Stimulated activated CD8-positive, alpha-beta memory T cell treated with anti-CD3 and anti-CD28 coated beads, Interleukin-7, amount 100 ng/mL, for 1 hour (primary cell): Measurements from ENCODE around the gene ASRGL1.

Experiments
- DNase-seq, 2 donors: peaks; one replicate each; pipeline ENCODE4 v3.0.0-alpha.2; 2020; ENCODE audit warnings: low read depth in 2 of 2

Gene ASRGL1

DNA sequence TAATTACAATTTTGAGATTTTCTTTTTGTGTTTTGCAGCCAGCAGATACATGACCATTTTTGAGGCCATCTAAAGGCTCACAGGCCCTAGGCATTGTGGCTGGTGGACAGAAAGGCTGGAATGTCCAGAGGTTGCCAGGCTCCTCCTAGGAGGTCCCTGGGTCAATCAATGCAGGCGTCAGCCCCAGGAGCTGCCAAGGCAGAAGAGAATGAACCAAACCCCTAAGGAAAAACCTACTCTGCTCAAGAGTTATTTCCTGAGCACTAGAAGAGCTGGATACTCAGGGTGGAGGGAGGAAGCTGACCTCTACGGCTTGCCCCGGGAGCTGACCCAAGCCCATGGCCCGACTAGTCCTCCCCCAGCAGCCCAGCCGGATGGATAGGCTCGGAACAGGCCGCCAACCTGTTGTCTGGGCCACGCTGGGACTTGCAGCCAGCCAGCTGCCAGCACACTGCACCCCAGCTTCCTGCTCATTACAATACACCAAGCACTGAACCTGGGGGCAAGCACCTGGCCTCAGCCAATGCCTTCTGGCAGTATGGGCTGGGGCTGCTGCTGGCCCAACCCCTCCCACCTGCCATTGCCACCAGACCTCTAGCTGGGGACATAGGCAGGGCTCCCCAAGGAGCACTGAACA, 75.9 kb downstream of the ASRGL1 start:
- no peak for DNase-seq

DNA sequence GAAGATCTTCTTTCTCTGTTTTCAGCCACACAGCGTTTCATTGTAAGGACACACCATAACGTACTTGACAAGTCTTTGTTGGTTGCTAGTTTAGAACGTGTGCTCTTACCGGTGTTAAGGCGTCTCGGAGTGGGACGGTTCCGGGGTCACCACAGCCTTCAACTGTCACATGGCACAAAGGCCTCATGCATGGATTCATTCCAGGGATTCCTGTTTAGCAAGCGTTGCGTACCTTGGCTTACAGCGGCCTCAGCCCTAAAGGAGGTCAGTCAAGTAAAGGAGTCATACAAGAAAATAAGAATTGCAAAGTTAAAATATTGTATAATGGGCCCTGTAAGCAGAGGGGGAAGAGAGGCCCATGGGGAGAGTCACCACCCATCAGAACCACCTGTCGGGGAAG, 79.3 kb downstream of the ASRGL1 start:
- DNase-seq = no peak

DNA sequence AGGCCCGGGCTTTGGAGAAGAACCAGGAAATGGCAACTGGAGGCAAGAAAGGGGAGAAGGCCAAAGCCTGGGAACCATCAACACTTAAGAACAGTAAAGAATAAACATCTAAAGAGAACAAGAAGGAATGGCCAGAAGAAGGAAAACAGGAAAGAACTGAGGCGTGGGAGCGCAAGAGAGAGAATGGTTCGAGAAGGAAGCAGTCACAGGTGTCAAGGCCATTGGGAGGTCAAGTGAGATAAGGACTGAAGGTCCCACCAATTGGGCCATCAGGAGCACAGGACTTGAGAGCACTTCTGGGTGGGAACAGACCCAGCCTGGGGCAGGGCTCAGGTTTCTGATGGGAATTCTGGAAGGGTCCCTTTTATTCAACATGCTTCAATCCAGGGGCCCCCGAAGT, 80.9 kb downstream of the ASRGL1 start:
- DNase-seq = no peak

DNA sequence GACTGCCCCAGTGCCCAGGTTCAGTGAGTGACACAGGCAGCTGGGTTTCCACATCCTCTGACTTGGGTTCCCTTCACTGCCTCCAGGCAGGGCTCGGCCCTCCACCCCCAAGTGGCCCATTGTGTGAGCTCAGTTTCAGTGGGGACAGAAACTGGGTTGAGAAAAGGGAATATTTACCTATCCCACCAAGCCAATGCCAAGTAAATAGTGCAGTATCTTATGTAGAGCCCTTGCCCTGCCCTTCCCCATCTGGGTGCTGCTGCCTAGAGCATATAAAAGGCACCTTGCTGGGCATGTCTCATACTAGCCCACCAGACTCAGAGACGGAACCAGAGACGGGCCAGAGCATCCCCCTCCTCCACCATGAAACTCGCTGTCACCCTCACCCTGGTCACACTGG, 81.5 kb downstream of the ASRGL1 start, which contains the start of gene SCGB1A1:
SCGB1A1 (plus strand) TSS at position 301 of the 400 bp plus-strand sequence; CDS start at position 364, 63 bp downstream.
- DNase-seq = no peak

DNA sequence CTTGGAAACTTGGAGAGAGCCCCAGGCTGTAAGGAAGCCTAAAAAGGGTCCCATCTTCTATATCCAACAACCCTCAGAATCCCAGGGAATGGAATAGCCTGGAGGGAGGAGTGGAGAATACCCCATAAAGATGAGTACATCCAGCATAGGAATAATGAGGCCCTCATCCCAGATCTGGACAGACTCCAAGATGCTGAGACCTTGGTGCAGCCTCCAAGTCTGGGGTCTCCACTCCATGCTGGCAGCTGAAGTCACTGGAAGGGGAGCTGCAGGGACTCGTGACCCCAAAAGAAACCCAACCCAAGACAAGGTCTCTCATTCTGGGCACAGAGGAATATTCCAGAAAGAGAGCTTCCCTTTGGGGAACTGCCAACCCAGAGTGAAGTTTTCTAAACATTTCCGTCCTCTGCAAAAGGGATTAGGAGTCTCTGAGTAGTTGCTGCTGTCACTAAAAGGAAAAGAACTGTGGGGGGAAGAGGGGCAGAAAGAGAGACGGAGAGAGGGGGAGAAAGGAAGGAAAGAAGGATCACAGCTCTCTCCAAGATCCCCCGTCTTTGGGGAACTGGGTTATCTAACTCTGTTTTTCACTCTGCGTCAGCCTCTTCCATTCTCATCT, 82.2 kb downstream of the ASRGL1 start:
- DNase-seq = no peak

DNA sequence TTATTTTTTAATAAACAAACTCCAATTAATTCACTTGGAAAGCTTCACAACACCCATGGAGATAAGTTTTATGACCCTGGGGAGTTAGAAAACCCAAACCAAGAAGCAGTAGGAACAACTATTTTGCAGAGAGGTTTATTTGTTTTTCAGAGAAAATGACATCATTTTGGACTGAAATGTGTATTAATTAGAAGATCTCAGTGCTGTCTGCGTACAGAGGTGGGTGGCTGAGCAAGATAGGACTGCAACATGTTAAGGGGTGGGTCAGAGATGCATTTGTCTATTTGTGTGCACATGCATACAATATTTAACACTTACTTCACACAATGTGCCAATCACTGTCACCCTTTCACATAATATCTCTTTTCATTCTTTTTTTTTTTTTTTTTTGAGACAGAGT, 82.7 kb downstream of the ASRGL1 start:
- no peak for DNase-seq

DNA sequence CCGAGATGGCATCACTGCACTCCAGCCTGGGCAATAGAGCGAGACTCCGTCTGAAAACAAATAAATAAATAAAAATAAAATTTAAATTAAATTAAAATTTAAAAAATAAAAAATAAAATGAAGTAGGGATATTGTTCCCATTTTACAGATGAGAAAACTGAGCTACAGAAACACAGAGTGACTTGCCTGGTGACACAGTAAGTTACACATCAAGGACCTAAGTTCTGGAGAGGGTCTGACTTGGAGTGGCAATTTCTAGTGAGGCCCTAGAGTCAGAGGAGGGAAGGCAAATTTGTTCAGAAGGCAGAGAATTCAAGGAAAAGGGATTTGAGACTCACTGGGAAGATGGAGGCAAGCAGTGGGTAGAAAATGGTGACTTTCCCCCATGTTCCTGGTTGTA, 83.6 kb downstream of the ASRGL1 start:
- DNase-seq = no peak

DNA sequence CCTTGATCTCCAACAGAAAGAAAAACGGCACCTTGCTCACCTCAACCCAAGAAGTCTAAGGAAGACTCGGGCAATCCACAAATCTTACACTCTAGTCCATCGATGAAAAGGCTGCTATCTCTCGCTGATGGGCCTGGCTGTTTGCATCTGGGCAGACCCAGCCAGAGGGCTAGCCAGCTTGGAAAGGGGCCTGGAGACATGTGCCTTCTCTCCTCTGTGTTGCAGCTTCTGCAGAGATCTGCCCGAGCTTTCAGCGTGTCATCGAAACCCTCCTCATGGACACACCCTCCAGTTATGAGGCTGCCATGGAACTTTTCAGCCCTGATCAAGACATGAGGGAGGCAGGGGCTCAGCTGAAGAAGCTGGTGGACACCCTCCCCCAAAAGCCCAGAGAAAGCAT, 84.7 kb downstream of the ASRGL1 start:
- no peak for DNase-seq

DNA sequence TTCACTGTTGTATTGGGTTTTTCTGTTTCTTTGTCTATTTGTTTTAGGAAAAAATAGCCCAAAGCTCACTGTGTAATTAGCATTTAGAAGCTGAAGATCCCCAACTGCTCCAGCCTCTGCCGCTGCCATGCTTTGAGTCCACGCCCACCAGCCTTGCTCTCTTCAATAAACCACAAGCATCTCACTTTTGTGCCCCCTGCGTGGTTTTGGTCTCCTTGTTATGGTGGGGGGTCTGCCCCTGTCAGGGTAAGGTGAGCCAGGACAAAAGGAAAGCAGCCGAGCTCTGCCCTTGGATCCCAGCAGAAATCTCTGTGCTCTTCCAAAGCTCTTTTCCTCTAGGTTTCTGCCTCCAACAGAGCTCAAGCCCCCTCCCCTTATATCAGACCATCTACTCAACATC, 85.8 kb downstream of the ASRGL1 start:
- DNase-seq = no peak

DNA sequence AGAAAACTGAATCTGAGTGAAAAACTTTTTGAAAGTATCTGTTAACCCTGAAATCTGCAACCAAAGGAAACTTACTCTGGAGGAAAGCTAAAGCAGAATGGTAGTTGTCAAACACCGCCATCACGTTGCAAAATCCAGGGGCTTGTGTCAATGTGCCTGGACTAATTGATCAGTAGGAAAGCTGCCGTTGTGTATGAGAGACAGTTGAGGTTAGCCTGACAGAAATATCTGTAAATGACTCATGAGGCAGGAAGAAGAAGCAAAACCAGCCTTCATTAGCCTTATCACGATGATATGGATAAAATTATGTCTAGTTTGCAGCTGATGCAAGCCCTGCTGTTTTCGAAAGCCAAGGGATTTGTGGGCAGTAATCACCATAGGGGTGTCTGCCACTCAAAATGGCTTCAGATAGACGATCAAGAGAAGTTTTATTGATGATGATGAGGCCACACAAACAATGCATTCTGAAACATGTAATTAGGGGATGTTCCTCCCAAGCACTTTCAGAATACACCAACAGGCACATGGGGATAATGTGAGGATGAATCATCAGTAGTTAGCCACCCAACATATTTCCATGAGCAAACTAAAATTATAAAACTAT, 90.5 kb downstream of the ASRGL1 start:
- no peak for DNase-seq

DNA sequence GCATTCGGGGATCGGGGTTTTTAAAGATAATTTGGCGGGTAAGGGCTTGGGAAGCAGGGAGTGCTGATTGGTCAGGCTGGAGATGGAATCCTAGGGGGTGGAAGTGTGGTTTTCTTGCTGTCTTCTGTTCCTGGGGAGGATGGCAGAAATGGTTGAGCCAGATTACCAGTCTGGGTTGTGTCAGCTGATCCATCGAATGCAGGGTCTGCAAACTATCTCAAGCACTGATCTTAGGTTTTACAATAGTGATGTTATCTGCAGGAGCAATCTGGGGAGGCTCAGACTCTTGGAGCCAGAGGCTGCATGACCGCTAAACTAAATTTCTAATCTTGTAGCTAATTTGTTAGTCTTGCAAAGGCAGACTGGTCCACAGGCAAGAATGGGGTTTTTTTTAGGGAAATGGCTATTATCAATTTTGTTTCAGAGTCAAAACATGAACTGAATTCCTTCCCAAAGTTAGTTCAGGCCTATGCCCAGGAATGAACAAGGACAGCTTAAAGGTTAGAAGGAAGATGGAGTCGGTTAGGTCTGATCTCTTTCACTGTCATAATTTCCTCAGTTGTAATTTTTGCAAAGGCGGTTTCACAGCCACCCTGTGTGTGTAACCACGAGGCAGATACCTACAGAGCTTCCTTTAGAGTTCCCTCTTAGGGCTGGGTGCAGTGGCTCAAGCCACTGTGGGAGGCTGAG, 91.8 kb downstream of the ASRGL1 start:
- DNase-seq = no peak

DNA sequence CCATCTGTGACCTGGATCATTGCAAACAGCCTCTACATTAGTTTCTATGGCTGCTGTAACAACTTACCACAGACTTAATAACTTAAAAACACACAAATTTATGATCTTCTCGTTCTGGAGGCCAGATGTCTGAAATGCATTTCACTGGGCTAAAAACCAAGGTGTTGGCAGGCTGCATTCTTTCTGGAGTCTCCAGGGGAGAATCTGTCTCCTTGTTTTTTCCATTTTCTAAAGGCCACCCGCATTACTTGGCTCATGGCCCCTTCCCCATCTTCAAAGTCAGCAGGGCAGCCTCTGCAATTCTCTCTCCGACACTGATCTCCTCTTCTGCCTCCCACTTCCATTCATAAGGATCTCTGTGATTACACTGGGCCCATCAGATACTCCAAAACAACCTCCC, 93.2 kb downstream of the ASRGL1 start:
- DNase-seq = no peak

DNA sequence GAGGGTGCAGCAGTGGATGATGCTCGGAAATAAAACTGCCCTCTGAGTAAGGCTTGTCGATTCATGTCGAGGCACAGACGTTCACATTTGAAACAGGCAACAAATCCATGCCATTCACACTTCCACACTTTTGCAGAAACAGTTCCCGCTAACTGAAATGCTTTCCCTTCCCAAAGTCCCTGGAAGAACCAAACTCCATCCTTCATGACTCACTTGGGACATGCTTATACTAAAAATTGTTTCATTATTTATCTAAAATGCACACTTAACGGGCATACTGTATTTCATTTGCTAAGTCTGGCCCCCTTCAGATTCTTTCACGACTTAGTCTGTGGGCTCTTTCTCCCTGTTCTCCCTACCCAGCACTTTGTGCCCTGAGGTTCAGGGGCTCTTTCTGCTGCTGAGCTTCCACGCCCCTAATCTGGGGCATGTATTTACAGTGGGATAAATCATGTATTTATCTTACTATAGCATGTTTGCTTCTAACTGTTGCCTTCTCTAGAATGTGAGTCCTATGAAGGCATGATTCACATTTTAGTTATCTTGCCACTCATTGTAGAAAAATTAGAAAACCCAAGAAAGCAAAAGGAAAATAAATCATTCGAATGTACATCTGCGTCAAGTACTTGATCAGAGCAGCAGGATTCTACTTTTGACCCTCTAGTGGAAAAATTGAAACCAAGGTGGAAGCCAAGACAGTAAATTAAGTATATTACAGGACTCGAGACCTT, 94.1 kb downstream of the ASRGL1 start:
- DNase-seq = no peak

DNA sequence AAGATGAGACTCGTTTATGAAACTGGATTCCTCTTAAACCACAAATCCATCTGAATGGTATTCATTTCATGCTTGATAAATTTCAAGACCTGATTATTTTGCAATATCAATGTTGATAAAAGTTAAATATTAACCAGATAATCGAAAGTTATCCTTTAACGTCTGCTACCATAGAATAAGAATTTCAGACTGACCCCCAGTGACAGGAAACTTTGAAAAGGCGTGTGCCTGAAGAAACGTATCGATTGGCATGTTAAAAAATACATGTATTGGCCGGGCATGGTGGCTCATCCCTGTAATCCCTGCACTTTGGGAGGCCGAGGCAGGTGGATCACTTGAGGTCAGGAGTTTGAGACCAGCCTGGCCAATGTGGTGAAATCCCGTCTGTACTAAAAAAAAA, 95.4 kb downstream of the ASRGL1 start:
- no peak for DNase-seq

DNA sequence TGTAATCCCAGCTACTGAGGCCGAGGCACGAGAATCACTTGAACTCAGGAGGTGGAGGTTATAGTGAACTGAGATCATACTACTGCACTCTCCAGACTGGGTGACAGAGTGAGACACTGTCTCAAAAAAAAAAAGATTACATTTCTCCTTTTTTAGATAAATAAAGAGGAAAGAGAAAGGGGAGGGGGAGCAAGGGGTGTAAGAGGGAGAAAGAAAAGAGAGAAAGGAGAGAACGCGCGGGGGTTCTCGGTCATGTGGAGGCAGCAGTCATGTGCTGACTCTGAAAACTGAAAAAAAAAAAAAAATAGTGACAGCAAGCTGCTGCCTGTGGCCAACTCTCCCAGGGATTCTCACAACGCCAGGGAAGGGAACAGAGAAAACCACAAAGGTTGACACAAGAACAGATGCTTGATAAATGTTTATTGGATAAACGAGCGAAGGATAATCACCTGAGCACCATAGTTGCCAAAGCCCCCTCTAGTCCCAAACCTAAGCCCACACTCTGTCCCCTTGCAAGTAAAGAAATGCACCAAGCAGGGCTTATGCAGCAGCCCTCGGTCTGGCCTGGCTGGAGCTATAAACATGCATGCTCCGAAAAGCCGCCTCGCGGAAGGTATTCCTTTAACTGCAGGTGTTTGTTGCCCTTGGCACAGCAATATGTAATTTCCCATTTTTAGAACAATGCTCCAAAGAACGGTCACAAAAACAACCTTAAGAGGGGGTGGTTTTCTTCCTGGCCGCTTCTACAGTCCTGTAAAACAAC, 96.1 kb downstream of the ASRGL1 start:
- DNase-seq = no peak

DNA sequence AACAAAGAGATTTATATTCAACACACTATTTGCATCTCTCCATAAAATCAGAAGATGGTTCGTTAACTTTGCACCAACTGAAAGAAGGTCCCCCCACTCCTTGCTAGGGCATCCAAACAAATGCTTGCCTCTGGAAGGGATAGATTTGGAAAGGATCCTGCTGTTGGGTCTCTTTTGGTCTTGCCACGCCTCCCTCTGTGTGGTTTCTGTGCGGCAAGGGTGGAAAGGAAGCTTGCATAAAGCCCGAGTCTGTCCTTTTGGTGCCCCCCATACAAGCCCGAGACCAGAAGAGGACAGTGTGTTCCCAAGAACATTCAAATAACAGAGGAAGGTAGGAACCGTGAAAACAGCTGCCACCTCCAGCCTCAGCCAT, 96.6 kb downstream of the ASRGL1 start:
- no peak for DNase-seq

DNA sequence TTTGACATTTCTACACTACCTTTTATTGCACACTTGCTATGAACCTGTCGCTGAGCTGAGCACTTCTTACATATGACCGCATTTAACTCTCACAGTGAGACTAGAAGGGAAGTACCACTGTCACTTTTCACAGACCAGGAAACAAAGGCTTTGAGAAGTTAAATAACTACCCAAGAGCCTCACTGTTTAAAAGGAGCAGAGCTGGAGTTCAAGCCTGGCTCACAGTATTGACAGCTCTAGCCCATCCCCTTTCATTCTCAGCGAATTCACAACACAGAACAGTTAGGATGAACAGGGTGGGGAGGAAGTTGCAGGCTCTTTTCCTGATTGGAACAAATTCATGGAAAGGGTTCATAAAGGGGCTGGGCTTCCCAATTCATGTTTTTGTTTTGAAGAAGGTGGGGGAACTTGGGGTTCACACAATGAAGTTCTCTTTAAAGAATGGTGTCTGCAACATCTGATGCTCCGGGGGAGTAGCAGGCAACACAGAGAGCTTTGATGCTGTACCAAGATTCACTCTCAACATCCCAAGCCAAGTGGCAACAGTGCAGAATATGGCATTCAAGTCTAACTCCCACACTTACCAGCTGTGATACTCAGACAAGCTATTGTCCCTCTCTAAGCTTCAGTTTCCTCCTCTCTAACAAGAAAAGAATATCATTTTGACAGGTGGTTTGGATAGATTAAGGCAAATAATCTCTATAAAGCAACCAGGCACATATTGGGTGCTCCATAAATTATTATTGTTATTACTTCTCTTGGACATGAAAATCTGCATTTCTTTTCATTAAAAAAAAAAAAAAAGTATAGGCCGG, 98.8 kb downstream of the ASRGL1 start:
- no peak for DNase-seq

DNA sequence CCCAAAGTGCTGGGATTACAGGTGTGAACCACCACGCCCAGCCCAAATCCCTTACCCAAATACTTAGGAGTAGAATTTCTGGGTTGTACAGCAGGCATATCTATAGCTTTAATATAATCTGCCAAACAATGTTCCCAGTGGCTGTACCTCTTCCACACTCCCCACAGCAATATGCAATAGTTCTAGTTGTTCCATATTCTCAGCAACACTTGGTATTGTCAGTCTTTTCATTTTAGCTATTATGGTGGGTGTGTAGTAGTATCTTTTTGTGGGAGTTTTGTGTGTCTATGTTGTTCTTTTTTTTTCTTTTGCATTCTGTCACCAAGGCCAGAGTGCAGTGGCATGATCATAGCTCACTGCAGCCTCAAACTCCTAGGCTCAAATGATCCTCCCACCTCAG, 100.4 kb downstream of the ASRGL1 start:
- DNase-seq = no peak

DNA sequence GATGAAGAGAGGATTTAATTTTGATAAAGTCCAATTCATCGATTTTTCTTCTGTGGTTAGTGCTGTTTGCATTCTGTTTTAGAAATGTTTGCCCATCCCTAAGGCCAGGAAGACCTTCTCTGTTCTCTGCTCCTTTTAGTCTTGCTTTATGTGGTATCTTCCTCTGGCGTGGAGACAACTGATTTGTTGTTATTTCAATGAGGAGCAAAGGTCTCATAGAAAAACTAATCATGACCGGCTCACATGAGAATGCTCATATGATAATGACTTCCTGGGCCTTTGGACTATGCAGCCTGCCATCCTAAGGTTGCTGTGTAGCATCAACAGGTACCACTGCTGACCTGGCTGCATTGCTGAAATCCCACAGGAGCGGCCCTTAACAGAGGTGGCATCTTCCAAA, 101.4 kb downstream of the ASRGL1 start:
- DNase-seq = no peak

DNA sequence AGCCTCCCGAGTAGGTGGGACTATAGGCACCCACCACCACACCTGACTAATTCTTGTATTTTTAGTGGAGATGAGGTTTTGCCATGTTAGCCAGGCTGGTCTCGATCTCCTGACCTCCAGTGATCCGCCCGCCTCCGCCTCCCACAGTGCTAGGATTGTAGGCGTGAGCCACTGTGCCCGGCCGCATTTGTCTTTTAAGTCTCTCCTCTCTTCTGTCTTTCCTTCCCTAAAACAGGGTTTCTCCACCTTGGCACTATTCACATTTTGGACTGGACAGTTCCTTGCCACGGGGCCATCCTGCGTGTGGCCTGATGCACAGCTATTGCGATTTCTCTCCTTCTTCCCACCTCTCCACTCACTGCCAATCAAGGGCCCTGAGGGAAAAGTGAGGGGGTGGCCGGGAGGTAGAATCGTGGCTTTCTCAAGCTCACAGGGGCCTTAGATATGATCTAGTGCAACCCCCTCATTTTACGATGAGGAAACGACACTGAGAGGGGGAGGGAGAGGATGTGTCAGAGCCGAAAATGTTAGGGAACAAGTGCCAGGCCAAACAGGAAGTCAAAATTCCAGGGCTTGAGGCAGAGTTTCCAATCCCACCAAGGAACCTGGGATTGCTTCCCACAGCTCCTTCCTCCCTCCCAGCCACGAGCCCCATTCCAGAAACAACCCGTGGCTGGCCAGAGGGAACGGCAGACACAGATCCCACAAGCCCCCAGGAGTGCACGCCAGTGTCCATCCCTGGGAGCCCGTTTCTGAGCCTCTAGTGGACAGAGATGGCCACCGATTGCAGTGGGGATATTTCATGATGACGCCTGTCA, 102.7 kb downstream of the ASRGL1 start:
- no peak for DNase-seq
